ENCODE results near the gene ATP5MC2. TPM values are rescaled to one million over a fixed set of nuclear protein-coding genes. Genes with fewer than 3 reads are reported as not detected.

The ATP5MC2 gene
- polyA plus RNA-seq, 1 of the 3 experiments (the other 2 are of a cell fraction), result 319 TPM

GRCh38 chr12:53664191-53664590 is 11.7 kb downstream of the ATP5MC2 start:
- peaks cover 29% of the 10 kb centered on the region for H3F3A ChIP-seq (replicated peaks; ENCODE audit: insufficient read depth)
- CTCF ChIA-PET, result interaction anchor here (0.6 to 2.1 kb wide), 4 partner anchors 11 to 93 kb away, joined by 3 to 9 read pairs (median 4); partner anchors contain the start of gene ATP5MC2
- H3K36me3 ChIP-seq (replicated peaks in 1 of 2; ENCODE audit: control insufficient read depth in 1 of 2, insufficient read depth in 2 of 2, low read length in 1 of 2), result peaks cover 34 to 38% of the 10 kb centered on the region in 2 experiments
- H3K9me3 ChIP-seq, result no peaks in the 10 kb centered on the region
- H3K4me1 ChIP-seq (ENCODE audit: control insufficient read depth in 1 of 2, insufficient read depth in 2 of 2, low read depth in 1 of 2, low read length in 1 of 2), result peaks cover 0 to 7% of the 10 kb centered on the region in 2 experiments; a peak in 1 of 4 replicates
- peaks cover 8% of the 10 kb centered on the region for H3K79me2 ChIP-seq (ENCODE audit: insufficient read depth)
- no peak overlapping the region for H3K4me3 ChIP-seq (ENCODE audit: low read depth in 2 of 2, low read length in 1 of 2)
- H3K4me2 ChIP-seq, result no peak overlapping the region
- no peaks in the 10 kb centered on the region for H4K20me1 ChIP-seq (ENCODE audit: insufficient read depth)
- POLR2A ChIA-PET, result interaction anchor here (1.1 kb wide), 1 partner anchor 50 kb away, joined by 3 read pairs; no protein-coding TSS in a partner anchor
- H3K9me2 ChIP-seq, result no peaks in the 10 kb centered on the region
- no peaks in the 10 kb centered on the region for H3K27me3 ChIP-seq (ENCODE audit: insufficient read depth)
- TF ChIP-seq, protein P1, sequence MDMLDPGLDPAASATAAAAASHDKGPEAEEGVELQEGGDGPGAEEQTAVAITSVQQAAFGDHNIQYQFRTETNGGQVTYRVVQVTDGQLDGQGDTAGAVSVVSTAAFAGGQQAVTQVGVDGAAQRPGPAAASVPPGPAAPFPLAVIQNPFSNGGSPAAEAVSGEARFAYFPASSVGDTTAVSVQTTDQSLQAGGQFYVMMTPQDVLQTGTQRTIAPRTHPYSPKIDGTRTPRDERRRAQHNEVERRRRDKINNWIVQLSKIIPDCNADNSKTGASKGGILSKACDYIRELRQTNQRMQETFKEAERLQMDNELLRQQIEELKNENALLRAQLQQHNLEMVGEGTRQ (IDR thresholded peaks at IDR 0.05; ENCODE audit: borderline replicate concordance, low read depth, low read length), result no peak
- no peak for TF ChIP-seq RXRA (IDR thresholded peaks at IDR 0.05; ENCODE audit: borderline replicate concordance, low read depth)
- TF ChIP-seq USF1 (IDR thresholded peaks at IDR 0.05; ENCODE audit: borderline replicate concordance, low read depth), result no peak
- no peak for TF ChIP-seq JUND (IDR thresholded peaks at IDR 0.05)
- no peak for TF ChIP-seq YY1 (IDR thresholded peaks at IDR 0.05; ENCODE audit: low read depth)
- TF ChIP-seq PBX3 (IDR thresholded peaks at IDR 0.05), result no peak
- no peak for TF ChIP-seq RFX5 (IDR thresholded peaks at IDR 0.05; ENCODE audit: low read length)
- no peak for TF ChIP-seq FOXM1 (IDR thresholded peaks at IDR 0.05; ENCODE audit: low read depth)
- TF ChIP-seq ELF1 (IDR thresholded peaks at IDR 0.05), result no peak
- TF ChIP-seq GATA2 (CRISPR knock-in tag; IDR thresholded peaks at IDR 0.05), result no peak
- no peak for TF ChIP-seq EP300 (IDR thresholded peaks at IDR 0.05; ENCODE audit: borderline replicate concordance in 1 of 2, low read depth in 1 of 2, low read length in 1 of 2)
- TF ChIP-seq ZBTB33 (IDR thresholded peaks at IDR 0.05; ENCODE audit: borderline replicate concordance, low read depth), result no peak
- no peak for TF ChIP-seq CTCF (IDR thresholded peaks at IDR 0.05)
- TF ChIP-seq SIN3A (IDR thresholded peaks at IDR 0.05; ENCODE audit: borderline replicate concordance, low read depth, low read length), result no peak
- TF ChIP-seq, protein P2, sequence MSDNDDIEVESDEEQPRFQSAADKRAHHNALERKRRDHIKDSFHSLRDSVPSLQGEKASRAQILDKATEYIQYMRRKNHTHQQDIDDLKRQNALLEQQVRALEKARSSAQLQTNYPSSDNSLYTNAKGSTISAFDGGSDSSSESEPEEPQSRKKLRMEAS (IDR thresholded peaks at IDR 0.05; ENCODE audit: low read depth), result no peak
- no peak for TF ChIP-seq MEF2A (IDR thresholded peaks at IDR 0.05; ENCODE audit: borderline replicate concordance, low read depth)
- no peak for TF ChIP-seq EZH2phosphoT487 (IDR thresholded peaks at IDR 0.05; ENCODE audit: borderline replicate concordance, low read depth)
- TF ChIP-seq REST (IDR thresholded peaks at IDR 0.05; ENCODE audit: low read depth, low read length), result no peak
- no peak overlapping the region for H3K27ac ChIP-seq (ENCODE audit: low read depth in 2 of 2, low read length in 1 of 2)
- no peak overlapping the region for H3K9ac ChIP-seq
- no peak for DNase-seq
- 91% methylated on average over 5 of the region's 5 CpGs for WGBS (ENCODE audit: low lambda C conversion rate)
- no peak overlapping the region for H2AFZ ChIP-seq (ENCODE audit: low read depth)

All from SK-N-SH (cell line).